Stimulated activated CD4-positive, alpha-beta T cell treated with anti-CD3 and anti-CD28 coated beads, TNF-alpha, amount 100 ng/mL, for 24 hours (primary cell): Measurements from ENCODE around the gene APBB2.
"Not testable (repeated sequence)": the region's sequence is repeated elsewhere in the genome, so short reads cannot be mapped to it uniquely, and the experiment has no call there.

ENCODE experiments used
- DNase-seq, 3 experiments: peaks; one replicate each; pipeline ENCODE4 v3.0.0-alpha.2; 2020; ENCODE audit warnings: low read depth in 3 of 3

APBB2 gene

GRCh38 chr4:40908297-40908696, 306.0 kb downstream of the APBB2 start:
- no peak for DNase-seq

- DNase-seq: no peak
Observed at GRCh38 chr4:40905414-40905813, 308.9 kb downstream of the APBB2 start.

GRCh38 chr4:40900531-40900930, 313.8 kb downstream of the APBB2 start:
- not testable (repeated sequence) for DNase-seq

- DNase-seq: peak; percentile 35 to 68 (median 64)
Observed at GRCh38 chr4:40897557-40898203, 316.7 kb downstream of the APBB2 start.

GRCh38 chr4:40890764-40891163, 323.6 kb downstream of the APBB2 start:
- no peak for DNase-seq

- DNase-seq: no peak
Observed at GRCh38 chr4:40890199-40890598, 324.1 kb downstream of the APBB2 start.

- DNase-seq: no peak
Observed at GRCh38 chr4:40888933-40889332, 325.4 kb downstream of the APBB2 start.

GRCh38 chr4:40887764-40888131, 326.6 kb downstream of the APBB2 start:
- DNase-seq: no peak

GRCh38 chr4:40886931-40887763, 327.2 kb downstream of the APBB2 start:
- DNase-seq: no peak

- DNase-seq: no peak
Observed at GRCh38 chr4:40881851-40882250, 332.5 kb downstream of the APBB2 start.

- no peak for DNase-seq
Observed at GRCh38 chr4:40881096-40881495, 333.2 kb downstream of the APBB2 start.

- DNase-seq: no peak
Observed at GRCh38 chr4:40878548-40879055, 335.7 kb downstream of the APBB2 start.

- DNase-seq: no peak
Observed at GRCh38 chr4:40877081-40877480, 337.3 kb downstream of the APBB2 start.

GRCh38 chr4:40875507-40876150, 338.7 kb downstream of the APBB2 start:
- no peak for DNase-seq

GRCh38 chr4:40874901-40875300, 339.4 kb downstream of the APBB2 start:
- no peak for DNase-seq

GRCh38 chr4:40874331-40874730, 340.0 kb downstream of the APBB2 start:
- DNase-seq: no peak

- DNase-seq: no peak
Observed at GRCh38 chr4:40871695-40872250, 342.6 kb downstream of the APBB2 start.

GRCh38 chr4:40870150-40870549, 344.2 kb downstream of the APBB2 start:
- no peak for DNase-seq

- no peak for DNase-seq
Observed at GRCh38 chr4:40865696-40866095, 348.6 kb downstream of the APBB2 start.

- DNase-seq: no peak
Observed at GRCh38 chr4:40864531-40864930, 349.8 kb downstream of the APBB2 start.

GRCh38 chr4:40858962-40859361, 355.4 kb downstream of the APBB2 start:
- DNase-seq: no peak

- DNase-seq: no peak
Observed at GRCh38 chr4:40857956-40858355, 356.4 kb downstream of the APBB2 start.
